MM.1S (cell line): Measurements from ENCODE around the gene RNF224.

ENCODE experiments used
- DNase-seq: peaks from one replicate; pipeline ENCODE4 v3.0.0-alpha.2; 2015
- H2AFZ ChIP-seq: fragments of 300-600 bp; sonication (generic); 2 replicates; pipeline ENCODE4 v1.6.0; 2016; ENCODE audit warnings: antibody characterized with exemption, low read length
- H3F3A ChIP-seq: fragments of 300-600 bp; sonication (generic); 2 replicates; pipeline ENCODE4 v1.6.1; 2016; ENCODE audit warnings: mild to moderate bottlenecking, antibody characterized with exemption, low read length, moderate library complexity, mixed read lengths; ENCODE audit not compliant: insufficient read depth
- H3K27ac ChIP-seq: fragments of 300-600 bp; sonication (generic); 2 replicates; pipeline ENCODE4 v1.5.1; 2016; ENCODE audit warnings: mild to moderate bottlenecking, low read length
- H3K27me3 ChIP-seq: fragments of 300-600 bp; sonication (generic); replicated peaks from 2 replicates; pipeline ENCODE4 v1.6.0; 2016; ENCODE audit warnings: low read length; ENCODE audit not compliant: insufficient read depth
- H3K36me3 ChIP-seq: fragments of 300-600 bp; sonication (generic); replicated peaks from 2 replicates; pipeline ENCODE4 v1.6.1; 2016; ENCODE audit warnings: mild to moderate bottlenecking, low read length, mixed read lengths; ENCODE audit not compliant: insufficient read depth
- H3K4me1 ChIP-seq: fragments of 300-600 bp; sonication (generic); 2 replicates; pipeline ENCODE4 v1.6.1; 2016; ENCODE audit warnings: low read length, mixed read lengths
- H3K4me2 ChIP-seq: fragments of 300-600 bp; sonication (generic); 2 replicates; pipeline ENCODE4 v1.6.0; 2016; ENCODE audit warnings: low read depth, low read length
- H3K4me3 ChIP-seq: fragments of 300-600 bp; sonication (generic); 2 replicates; pipeline ENCODE4 v1.5.1; 2016; ENCODE audit warnings: low read length, mixed read lengths
- H3K79me2 ChIP-seq: fragments of 300-600 bp; sonication (generic); 2 replicates; pipeline ENCODE4 v1.6.1; 2016; ENCODE audit warnings: mixed run types, low read length, mixed read lengths
- H3K9ac ChIP-seq: fragments of 300-600 bp; sonication (generic); 2 replicates; pipeline ENCODE4 v1.6.1; 2016; ENCODE audit warnings: low read length, mixed read lengths
- H3K9me2 ChIP-seq: fragments of 300-600 bp; sonication (generic); replicated peaks from 2 replicates; pipeline ENCODE4 v1.6.1; 2016; ENCODE audit warnings: mild to moderate bottlenecking, low read length, mixed read lengths; ENCODE audit not compliant: insufficient read depth
- H3K9me3 ChIP-seq: fragments of 300-600 bp; sonication (generic); replicated peaks from 2 replicates; pipeline ENCODE4 v1.6.1; 2016; ENCODE audit warnings: mild to moderate bottlenecking, low read length, mixed read lengths; ENCODE audit not compliant: insufficient read depth
- H4K20me1 ChIP-seq: fragments of 300-600 bp; sonication (generic); 2 replicates; pipeline ENCODE4 v1.6.1; 2016; ENCODE audit warnings: mild to moderate bottlenecking, low read length, moderate library complexity, mixed read lengths; ENCODE audit not compliant: insufficient read depth
- EZH2 ChIP-seq: fragments of 300-600 bp; sonication (generic); optimal IDR thresholded peaks from 2 replicates; pipeline ENCODE3; 2017; ENCODE audit warnings: low read depth, mild to moderate bottlenecking, antibody characterized with exemption, low read length, mixed read lengths
- EZH2phosphoT487 ChIP-seq: fragments of 300-600 bp; sonication (generic); IDR thresholded peaks from 2 replicates; pipeline ENCODE4 v1.6.1; 2018; ENCODE audit warnings: antibody characterized with exemption, low read length
- TF ChIP-seq, protein P1 (sequence below): fragments of 300-600 bp; sonication (generic); IDR thresholded peaks from 2 replicates; pipeline ENCODE4 v1.5.1; 2016; ENCODE audit warnings: antibody characterized with exemption, low read length, mixed read lengths

RNF224 gene

DNA sequence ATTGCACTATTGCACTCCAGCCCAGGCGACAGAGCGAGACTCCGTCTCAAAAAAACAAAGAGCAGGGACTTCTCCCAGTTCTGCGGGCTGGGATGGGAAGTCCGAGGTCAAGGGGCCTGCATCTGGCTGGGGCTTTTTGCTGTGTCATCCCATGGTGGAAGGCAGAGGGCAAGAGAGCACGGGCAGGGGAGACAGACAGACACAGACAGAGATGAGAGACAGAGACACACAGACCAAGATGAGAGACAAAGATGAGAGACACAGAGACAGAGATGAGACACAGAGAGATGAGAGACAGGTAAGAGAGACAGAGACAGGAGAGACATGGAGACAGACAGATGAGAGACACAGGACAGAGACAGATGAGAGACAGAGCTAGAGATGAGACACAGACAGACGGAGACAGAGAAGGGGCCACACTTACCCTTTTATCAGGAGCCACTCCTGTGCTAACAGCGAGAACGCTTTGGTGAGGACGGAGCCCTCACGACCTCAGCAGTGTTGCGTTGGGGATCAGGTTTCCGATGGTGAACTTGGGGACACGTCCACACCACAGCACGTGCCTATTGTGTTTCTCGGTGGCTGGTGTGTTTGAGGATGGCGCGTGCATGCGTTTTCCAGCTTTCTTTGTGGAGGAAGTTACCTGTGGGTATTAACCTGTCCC, 41.4 kb downstream of the RNF224 start:
- no peak for DNase-seq
- Histone ChIP-seq H3K27ac (peak overlapping the region; percentile 59), H3K79me2 (peaks cover 8% of the 10 kb centered on the region; the same call in 1 of the 2 replicates), H2AFZ (no peak overlapping the region), H3K4me2 (peak overlapping the region; percentile 45; the same call in 1 of the 2 replicates), H3K9ac (peak overlapping the region; percentile 27; the same call in 1 of the 2 replicates), H3K36me3 (no peaks in the 10 kb centered on the region), H3K4me3 (no peak overlapping the region), H3F3A (peaks cover 8% of the 10 kb centered on the region; the same call in 1 of the 2 replicates), H3K9me3 (no peaks in the 10 kb centered on the region), H3K4me1 (peaks cover 20% of the 10 kb centered on the region), H3K27me3 (no peaks in the 10 kb centered on the region), H3K9me2 (no peaks in the 10 kb centered on the region), H4K20me1 (no peaks in the 10 kb centered on the region)
- TF ChIP-seq, protein P1, sequence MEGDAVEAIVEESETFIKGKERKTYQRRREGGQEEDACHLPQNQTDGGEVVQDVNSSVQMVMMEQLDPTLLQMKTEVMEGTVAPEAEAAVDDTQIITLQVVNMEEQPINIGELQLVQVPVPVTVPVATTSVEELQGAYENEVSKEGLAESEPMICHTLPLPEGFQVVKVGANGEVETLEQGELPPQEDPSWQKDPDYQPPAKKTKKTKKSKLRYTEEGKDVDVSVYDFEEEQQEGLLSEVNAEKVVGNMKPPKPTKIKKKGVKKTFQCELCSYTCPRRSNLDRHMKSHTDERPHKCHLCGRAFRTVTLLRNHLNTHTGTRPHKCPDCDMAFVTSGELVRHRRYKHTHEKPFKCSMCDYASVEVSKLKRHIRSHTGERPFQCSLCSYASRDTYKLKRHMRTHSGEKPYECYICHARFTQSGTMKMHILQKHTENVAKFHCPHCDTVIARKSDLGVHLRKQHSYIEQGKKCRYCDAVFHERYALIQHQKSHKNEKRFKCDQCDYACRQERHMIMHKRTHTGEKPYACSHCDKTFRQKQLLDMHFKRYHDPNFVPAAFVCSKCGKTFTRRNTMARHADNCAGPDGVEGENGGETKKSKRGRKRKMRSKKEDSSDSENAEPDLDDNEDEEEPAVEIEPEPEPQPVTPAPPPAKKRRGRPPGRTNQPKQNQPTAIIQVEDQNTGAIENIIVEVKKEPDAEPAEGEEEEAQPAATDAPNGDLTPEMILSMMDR, result no peak
- TF ChIP-seq EZH2phosphoT487, result no peak
- no peak for TF ChIP-seq EZH2

DNA sequence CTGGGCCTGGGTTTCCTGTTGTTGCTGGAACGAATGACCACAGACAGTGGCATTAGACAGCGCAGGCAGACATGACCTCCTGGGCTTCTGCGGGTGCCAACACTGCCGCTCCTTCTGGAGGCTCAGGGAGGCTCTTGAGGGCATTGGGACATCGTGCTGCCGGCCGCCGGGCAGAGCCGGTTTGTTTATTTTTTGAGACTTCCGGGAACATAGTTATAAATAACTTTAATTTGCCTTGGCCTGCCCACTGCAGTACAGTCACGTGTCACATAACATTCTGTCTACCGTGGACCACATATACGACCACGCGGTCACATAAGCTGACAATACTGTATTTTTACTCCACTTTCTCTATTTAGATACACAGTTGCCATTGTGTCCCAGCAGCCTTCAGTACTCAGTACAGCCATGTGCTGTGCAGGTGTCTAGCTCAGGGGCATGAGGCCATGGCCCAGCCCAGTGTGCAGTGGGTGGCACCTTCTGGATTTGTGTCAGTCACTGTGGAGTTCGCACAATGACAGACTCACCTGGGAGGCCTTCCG, 42.0 kb downstream of the RNF224 start:
- H3K9me2 ChIP-seq, result no peaks in the 10 kb centered on the region
- no peaks in the 10 kb centered on the region for H3K36me3 ChIP-seq
- H3F3A ChIP-seq, result peaks cover 8% of the 10 kb centered on the region; the same call in 1 of the 2 replicates
- peaks cover 8% of the 10 kb centered on the region; the same call in 1 of the 2 replicates for H3K79me2 ChIP-seq
- peak overlapping the region; percentile 59 for H3K27ac ChIP-seq
- no peaks in the 10 kb centered on the region for H3K27me3 ChIP-seq
- H4K20me1 ChIP-seq, result no peaks in the 10 kb centered on the region
- H3K4me2 ChIP-seq, result peak overlapping the region; percentile 45; the same call in 1 of the 2 replicates
- H3K4me1 ChIP-seq, result peaks cover 20% of the 10 kb centered on the region
- H3K9ac ChIP-seq, result peak overlapping the region; percentile 27; the same call in 1 of the 2 replicates
- no peak overlapping the region for H2AFZ ChIP-seq
- DNase-seq, result peak; percentile 62
- no peak overlapping the region for H3K4me3 ChIP-seq
- TF ChIP-seq, protein P1, result no peak
- TF ChIP-seq EZH2phosphoT487, result no peak
- H3K9me3 ChIP-seq, result no peaks in the 10 kb centered on the region

DNA sequence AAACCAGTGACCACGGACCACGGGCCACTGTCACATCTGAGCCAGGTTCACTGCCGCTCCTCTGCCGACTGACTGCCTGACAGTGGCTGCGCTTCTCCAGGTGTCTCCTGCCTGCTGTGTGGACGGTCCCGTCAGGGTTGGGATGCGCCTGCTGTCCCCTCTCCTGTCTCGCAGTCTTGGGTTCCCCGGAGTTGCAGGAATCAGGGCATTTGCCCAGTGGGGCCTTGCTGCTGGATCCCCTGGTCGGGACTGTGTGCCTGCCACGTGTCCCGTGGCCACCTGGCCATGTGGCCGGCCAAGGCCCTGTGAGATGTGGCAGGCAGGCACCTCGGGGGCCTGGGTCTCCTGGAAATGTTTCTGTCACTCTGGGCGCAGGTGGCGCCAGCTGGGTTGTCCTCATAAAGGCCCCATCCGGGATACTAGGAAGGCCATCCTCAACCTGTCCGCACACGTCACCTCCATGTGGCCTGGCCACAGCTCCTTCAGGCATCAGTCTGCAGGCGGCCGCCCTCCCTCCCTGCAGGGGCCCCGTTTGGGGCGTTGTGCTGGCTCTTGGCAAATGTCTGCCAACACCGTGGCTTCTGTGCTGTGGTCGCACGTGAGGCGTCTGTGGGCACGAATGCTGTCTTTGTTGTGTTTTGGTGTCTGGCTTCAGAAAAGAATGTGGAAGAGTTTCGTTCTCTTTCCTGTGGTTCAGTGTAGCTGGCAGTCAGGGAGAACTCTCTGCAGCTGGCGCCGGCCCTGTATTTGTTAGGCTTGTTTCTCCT, 43.8 kb downstream of the RNF224 start:
- H3K4me3 ChIP-seq, result no peak overlapping the region
- no peaks in the 10 kb centered on the region for H3K36me3 ChIP-seq
- H3K4me1 ChIP-seq, result peaks cover 20% of the 10 kb centered on the region
- H2AFZ ChIP-seq, result no peak overlapping the region
- H3K27me3 ChIP-seq, result no peaks in the 10 kb centered on the region
- TF ChIP-seq EZH2phosphoT487, result no peak
- TF ChIP-seq, protein P1, result no peak
- TF ChIP-seq EZH2, result no peak
- no peaks in the 10 kb centered on the region for H4K20me1 ChIP-seq
- H3K27ac ChIP-seq, result no peak overlapping the region
- H3K9me3 ChIP-seq, result no peaks in the 10 kb centered on the region
- H3K9ac ChIP-seq, result no peak overlapping the region
- H3K79me2 ChIP-seq, result 0 out of 2 replicates have a peak, but pooled peaks cover 5% of the 10 kb centered on the region
- H3F3A ChIP-seq, result peaks cover 8% of the 10 kb centered on the region; the same call in 1 of the 2 replicates
- H3K9me2 ChIP-seq, result no peaks in the 10 kb centered on the region
- no peak overlapping the region for H3K4me2 ChIP-seq
- DNase-seq, result no peak
